Uterus (tissue), 4 donors: Measurements from ENCODE around the gene NEK9. TPM values are rescaled to one million over a fixed set of nuclear protein-coding genes. Genes with fewer than 3 reads are reported as not detected.

Experiments
- DNase-seq, 2 donors: peaks; one replicate each; pipeline ENCODE4 v3.0.0-alpha.2; 2019 to 2020
- H3K27ac ChIP-seq, 2 donors: fragments of 200-600 bp; sonication (generic); 1 replicate in 1 of 2; 2 replicates in 1 of 2; pipeline ENCODE4 v1.5.1; 2016 to 2018
- H3K27me3 ChIP-seq, 2 donors: fragments of 200-600 bp; sonication (generic); one replicate each; pipeline ENCODE4 v1.5.1; 2018 to 2019; ENCODE audit warnings: control low read depth in 1 of 2
- H3K36me3 ChIP-seq, 2 donors: fragments of 200-600 bp; sonication (generic); one replicate each; pipeline ENCODE4 v1.5.1; 2019; ENCODE audit warnings: control low read depth in 1 of 2
- H3K4me1 ChIP-seq, 2 donors: fragments of 200-600 bp; sonication (generic); one replicate each; pipeline ENCODE4 v1.5.1; 2018 to 2019; ENCODE audit warnings: control low read depth in 1 of 2
- H3K4me3 ChIP-seq, 2 donors: fragments of 200-600 bp; sonication (generic); 1 replicate in 1 of 2; 2 replicates in 1 of 2; pipeline ENCODE4 v1.5.1; 2018 to 2019; ENCODE audit warnings: mild to moderate bottlenecking in 1 of 2
- H3K9me3 ChIP-seq, 2 donors: fragments of 200-600 bp; sonication (generic); one replicate each; pipeline ENCODE4 v1.5.1; 2019; ENCODE audit warnings: control low read depth in 1 of 2
- POLR2A ChIP-seq, 2 donors: fragments of 450-650 bp; IDR thresholded peaks; one replicate each; pipeline ENCODE4 v1.6.1; 2016; ENCODE audit warnings: antibody characterized with exemption in 2 of 2, mild to moderate bottlenecking in 1 of 2, moderate library complexity in 1 of 2
- intact Hi-C: fragments of 100-400 bp; cut with DNase I; formaldehyde crosslinking; loops from one replicate; pipeline ENCODE4 v1.15.1; 2023; ENCODE audit warnings: low total_unique reads
- total RNA-seq, 4 donors: library from RNA; depleted of rRNA in 3 of 4; stranded (reverse); fragments of >200 nt in 3 of 4; gene quantifications; one replicate each; pipeline versions ENCODE4 v1.1.0 to v1.2.4, GENCODE V29; 2014 to 2023
- TF ChIP-seq, protein P1 (sequence below), 4 experiments: fragments of 200-600 bp in 2 of 4; fragments of 450-650 bp in 2 of 4; sonication (generic) in 2 of 4; IDR thresholded peaks; one replicate each; pipeline ENCODE4 v1.5.1; 2016 to 2019; ENCODE audit warnings: antibody characterized with exemption in 4 of 4, mild to moderate bottlenecking in 2 of 4, moderate library complexity in 1 of 4
- donor health status: DM: yes; HTN: yes; CAD: no.

Gene NEK9
- total RNA-seq, 4 donors from 2014 or later = 51.2 to 115 (median 71.4) TPM

DNA sequence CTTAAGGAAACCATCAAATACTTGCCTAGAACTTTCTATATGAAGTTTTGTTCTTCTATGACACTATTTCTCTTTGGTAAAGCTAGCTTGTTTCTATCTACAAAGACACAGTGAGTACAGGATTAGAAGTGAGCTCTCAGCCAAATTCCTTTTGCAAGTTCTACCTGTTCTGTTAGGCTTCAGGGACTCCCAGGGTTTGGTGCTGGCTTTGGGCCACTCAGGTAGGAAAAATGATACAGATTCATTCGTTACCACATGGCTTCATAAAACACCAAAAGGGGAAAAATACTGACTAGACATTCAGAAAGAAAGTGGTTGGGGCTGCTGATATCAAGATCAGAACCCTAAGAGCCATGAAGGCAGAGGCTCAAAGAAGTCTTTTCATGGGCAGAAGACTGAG, 43.6 kb downstream of the NEK9 start:
- TF ChIP-seq POLR2A (IDR thresholded peaks at IDR 0.05) = no peak
- TF ChIP-seq, protein P1, sequence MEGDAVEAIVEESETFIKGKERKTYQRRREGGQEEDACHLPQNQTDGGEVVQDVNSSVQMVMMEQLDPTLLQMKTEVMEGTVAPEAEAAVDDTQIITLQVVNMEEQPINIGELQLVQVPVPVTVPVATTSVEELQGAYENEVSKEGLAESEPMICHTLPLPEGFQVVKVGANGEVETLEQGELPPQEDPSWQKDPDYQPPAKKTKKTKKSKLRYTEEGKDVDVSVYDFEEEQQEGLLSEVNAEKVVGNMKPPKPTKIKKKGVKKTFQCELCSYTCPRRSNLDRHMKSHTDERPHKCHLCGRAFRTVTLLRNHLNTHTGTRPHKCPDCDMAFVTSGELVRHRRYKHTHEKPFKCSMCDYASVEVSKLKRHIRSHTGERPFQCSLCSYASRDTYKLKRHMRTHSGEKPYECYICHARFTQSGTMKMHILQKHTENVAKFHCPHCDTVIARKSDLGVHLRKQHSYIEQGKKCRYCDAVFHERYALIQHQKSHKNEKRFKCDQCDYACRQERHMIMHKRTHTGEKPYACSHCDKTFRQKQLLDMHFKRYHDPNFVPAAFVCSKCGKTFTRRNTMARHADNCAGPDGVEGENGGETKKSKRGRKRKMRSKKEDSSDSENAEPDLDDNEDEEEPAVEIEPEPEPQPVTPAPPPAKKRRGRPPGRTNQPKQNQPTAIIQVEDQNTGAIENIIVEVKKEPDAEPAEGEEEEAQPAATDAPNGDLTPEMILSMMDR (IDR thresholded peaks at IDR 0.05) = no peak
- Histone ChIP-seq H3K36me3 (no peaks in the 10 kb centered on the region), H3K9me3 (no peaks in the 10 kb centered on the region), H3K4me3 (no peak overlapping the region), H3K27ac (no peak overlapping the region), H3K4me1 (no peaks in the 10 kb centered on the region), H3K27me3 (no peaks in the 10 kb centered on the region)
- no peak for DNase-seq
- intact Hi-C loops = no loop called here

DNA sequence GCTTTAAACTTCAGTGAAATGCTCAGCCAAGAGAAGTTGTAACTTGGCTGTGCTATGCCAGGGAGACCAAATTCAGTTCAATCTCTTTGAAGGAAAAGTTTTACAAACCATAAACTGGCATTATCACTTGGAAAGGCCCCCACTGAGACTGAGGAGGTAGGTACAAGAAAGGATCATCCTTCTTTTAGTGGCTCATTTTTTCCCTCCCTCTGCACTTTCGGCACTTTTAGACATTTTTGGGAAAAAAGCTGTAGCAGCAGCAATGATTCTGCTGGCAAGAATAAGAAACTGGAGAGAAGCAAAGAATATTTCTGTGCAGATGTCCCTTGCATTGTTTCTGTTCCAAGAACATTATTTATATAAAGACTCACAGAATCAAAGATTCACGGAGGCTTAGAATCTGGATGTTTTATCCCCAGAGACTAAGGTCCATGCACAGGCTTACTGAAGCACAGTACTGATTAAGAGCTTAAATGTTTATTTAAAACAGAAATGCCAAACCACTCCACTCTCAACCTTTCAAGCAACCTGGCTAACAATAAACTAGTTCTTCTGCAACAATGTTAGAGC, 45.1 kb downstream of the NEK9 start:
- no peaks in the 10 kb centered on the region for H3K27me3 ChIP-seq
- H3K36me3 ChIP-seq = no peaks in the 10 kb centered on the region
- H3K27ac ChIP-seq = peak overlapping the region; percentile 16 to 30
- H3K9me3 ChIP-seq = no peaks in the 10 kb centered on the region
- TF ChIP-seq, protein P1 (IDR thresholded peaks at IDR 0.05) = no peak
- intact Hi-C loops = no loop called here
- H3K4me3 ChIP-seq = no peak overlapping the region
- H3K4me1 ChIP-seq = no peaks in the 10 kb centered on the region
- no peak for DNase-seq

DNA sequence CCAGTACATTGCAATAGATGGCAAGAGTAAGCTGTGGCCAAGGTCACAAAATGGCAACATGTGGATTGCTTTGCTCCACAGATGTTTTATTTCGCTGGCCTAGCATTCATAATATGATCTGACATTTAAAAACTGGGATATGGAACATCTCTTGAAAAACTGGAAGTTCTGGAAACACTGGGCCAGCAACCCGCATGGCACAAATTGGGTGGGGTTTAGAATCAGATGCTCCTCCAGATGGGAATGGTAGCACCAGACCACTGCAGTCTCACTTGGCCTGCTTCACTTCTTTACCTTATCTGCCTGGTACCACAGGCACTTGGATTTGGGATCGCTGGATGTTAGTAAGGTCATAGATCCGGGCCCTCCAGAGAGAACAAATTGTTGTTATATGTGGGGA, 47.3 kb downstream of the NEK9 start:
- no peak overlapping the region for H3K27ac ChIP-seq
- no peak overlapping the region for H3K4me3 ChIP-seq
- DNase-seq = no peak
- intact Hi-C loops = no loop called here
- TF ChIP-seq POLR2A (IDR thresholded peaks at IDR 0.05) = no peak
- TF ChIP-seq, protein P1 (IDR thresholded peaks at IDR 0.05) = no peak
- no peaks in the 10 kb centered on the region for H3K36me3 ChIP-seq
- no peaks in the 10 kb centered on the region for H3K27me3 ChIP-seq
- no peaks in the 10 kb centered on the region for H3K9me3 ChIP-seq
- no peaks in the 10 kb centered on the region for H3K4me1 ChIP-seq

DNA sequence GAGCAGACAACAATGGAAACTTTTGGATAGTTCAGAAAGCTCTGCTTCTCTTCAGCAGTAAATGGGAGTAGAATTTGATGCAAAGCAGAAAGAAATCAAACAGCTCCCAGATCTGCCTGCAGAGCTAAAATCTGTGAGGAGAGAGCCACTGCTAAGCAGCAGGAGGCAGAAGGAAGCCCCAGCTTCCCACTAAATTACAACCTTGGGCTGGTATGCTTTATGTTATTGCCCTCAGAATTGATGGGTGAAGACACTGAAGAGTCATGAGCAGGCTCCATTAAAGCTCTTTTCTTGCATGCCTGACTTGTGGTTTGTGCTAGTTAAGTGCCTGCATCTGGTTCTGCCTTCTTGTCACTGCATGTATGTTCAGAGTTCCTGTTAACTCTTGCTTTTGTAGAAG, 49.1 kb downstream of the NEK9 start:
- Histone ChIP-seq H3K27ac (no peak overlapping the region), H3K4me1 (no peaks in the 10 kb centered on the region), H3K9me3 (no peaks in the 10 kb centered on the region), H3K36me3 (no peaks in the 10 kb centered on the region), H3K4me3 (no peak overlapping the region), H3K27me3 (no peaks in the 10 kb centered on the region)
- no peak for TF ChIP-seq POLR2A (IDR thresholded peaks at IDR 0.05)
- TF ChIP-seq, protein P1 (IDR thresholded peaks at IDR 0.05) = no peak
- intact Hi-C loops = no loop called here
- no peak for DNase-seq

DNA sequence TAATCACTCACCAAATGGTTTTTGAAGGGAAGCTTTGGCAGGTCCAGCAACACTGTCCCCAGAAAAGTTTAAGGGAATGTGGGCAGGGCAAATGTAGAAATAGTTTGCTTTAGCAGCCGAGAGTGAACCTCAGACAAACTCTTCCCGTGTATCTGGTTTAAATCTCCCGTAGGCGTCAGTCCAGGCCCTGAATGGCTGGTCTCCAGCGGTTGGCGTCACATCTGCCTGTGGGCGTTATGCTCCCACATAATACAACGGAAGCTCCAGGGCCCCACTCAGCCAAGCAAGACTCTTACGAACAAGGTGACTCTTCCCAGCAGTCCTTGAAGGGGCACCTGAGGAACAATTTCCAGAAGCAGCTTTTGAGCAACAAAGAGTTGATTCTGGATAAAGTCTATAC, 56.5 kb downstream of the NEK9 start:
- Histone ChIP-seq H3K9me3 (no peaks in the 10 kb centered on the region), H3K27me3 (no peaks in the 10 kb centered on the region), H3K4me1 (no peaks in the 10 kb centered on the region), H3K4me3 (no peak overlapping the region), H3K36me3 (no peaks in the 10 kb centered on the region), H3K27ac (peak overlapping the region; percentile 86)
- peak; percentile 63 to 84 for DNase-seq
- TF ChIP-seq, protein P1 (IDR thresholded peaks at IDR 0.05) = no peak
- no peak for TF ChIP-seq POLR2A (IDR thresholded peaks at IDR 0.05)
- intact Hi-C loops = no loop called here
